ENCODE measurements around the gene LYSMD4. TPM values are rescaled to one million over a fixed set of nuclear protein-coding genes. Genes with fewer than 3 reads are reported as not detected.

Gene LYSMD4
- total and polyA plus RNA-seq, 2 of the 13 experiments (the other 11 are each of a cell fraction or from before 2014, with no cell fraction given): 7.4 to 8.5 TPM

GRCh38 chr15:99755692-99756409 is 22.6 kb upstream of the LYSMD4 start (continued):
- TF ChIP-seq ZHX2 (IDR thresholded peaks at IDR 0.05; ENCODE audit: low read depth) (no peak), ZHX2 (CRISPR knock-in tag; IDR thresholded peaks at IDR 0.05; ENCODE audit: borderline replicate concordance) (no peak), ZNF557 (CRISPR knock-in tag; IDR thresholded peaks at IDR 0.05) (no peak), ZC3H13 (CRISPR knock-in tag; IDR thresholded peaks at IDR 0.05) (no peak), ZBTB1 (CRISPR knock-in tag; IDR thresholded peaks at IDR 0.05; ENCODE audit: borderline replicate concordance) (no peak), RBAK (CRISPR knock-in tag; IDR thresholded peaks at IDR 0.05) (no peak), GATA4 (IDR thresholded peaks at IDR 0.05; ENCODE audit: borderline replicate concordance, low read depth) (no peak), BRCA1 (CRISPR knock-in tag; IDR thresholded peaks at IDR 0.05) (no peak), DZIP1 (CRISPR knock-in tag; IDR thresholded peaks at IDR 0.05) (no peak), SP140L (CRISPR knock-in tag; IDR thresholded peaks at IDR 0.05; ENCODE audit: borderline replicate concordance) (no peak)
- TF ChIP-seq, protein P1, sequence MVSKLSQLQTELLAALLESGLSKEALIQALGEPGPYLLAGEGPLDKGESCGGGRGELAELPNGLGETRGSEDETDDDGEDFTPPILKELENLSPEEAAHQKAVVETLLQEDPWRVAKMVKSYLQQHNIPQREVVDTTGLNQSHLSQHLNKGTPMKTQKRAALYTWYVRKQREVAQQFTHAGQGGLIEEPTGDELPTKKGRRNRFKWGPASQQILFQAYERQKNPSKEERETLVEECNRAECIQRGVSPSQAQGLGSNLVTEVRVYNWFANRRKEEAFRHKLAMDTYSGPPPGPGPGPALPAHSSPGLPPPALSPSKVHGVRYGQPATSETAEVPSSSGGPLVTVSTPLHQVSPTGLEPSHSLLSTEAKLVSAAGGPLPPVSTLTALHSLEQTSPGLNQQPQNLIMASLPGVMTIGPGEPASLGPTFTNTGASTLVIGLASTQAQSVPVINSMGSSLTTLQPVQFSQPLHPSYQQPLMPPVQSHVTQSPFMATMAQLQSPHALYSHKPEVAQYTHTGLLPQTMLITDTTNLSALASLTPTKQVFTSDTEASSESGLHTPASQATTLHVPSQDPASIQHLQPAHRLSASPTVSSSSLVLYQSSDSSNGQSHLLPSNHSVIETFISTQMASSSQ (IDR thresholded peaks at IDR 0.05; ENCODE audit: low read depth): no peak
- TF ChIP-seq, protein P1 (CRISPR knock-in tag; IDR thresholded peaks at IDR 0.05; ENCODE audit: borderline replicate concordance): 0 out of 2 replicates have a peak, but pooled peaks have one; percentile 28
- TF ChIP-seq, protein P2, sequence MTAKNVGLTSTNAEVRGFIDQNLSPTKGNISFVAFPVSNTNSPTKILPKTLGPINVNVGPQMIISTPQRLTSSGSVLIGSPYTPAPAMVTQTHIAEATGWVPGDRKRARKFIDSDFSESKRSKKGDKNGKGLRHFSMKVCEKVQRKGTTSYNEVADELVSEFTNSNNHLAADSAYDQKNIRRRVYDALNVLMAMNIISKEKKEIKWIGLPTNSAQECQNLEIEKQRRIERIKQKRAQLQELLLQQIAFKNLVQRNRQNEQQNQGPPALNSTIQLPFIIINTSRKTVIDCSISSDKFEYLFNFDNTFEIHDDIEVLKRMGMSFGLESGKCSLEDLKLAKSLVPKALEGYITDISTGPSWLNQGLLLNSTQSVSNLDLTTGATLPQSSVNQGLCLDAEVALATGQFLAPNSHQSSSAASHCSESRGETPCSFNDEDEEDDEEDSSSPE (CRISPR knock-in tag; IDR thresholded peaks at IDR 0.05): no peak

Measured in HepG2 (cell line).